LNCaP clone FGC (cell line): Measurements from ENCODE around the gene INPP5D.
"Not testable (repeated sequence)": the region's sequence is repeated elsewhere in the genome, so short reads cannot be mapped to it uniquely, and the experiment has no call there.

Source experiments
- DNase-seq: peaks from one replicate; pipeline ENCODE4 v3.0.0-alpha.2; 2011; ENCODE audit warnings: low read depth
- H3K4me3 ChIP-seq: 2 replicates; pipeline ENCODE4 v1.5.1; 2011; ENCODE audit warnings: mild to moderate bottlenecking, low read depth, low read length, control low read depth
- CTCF ChIP-seq: IDR thresholded peaks from 2 replicates; pipeline ENCODE4 v1.5.1; 2012; ENCODE audit warnings: mild to moderate bottlenecking; ENCODE audit not compliant: control insufficient read depth, insufficient read depth; ENCODE audit errors: extremely low read depth

Gene INPP5D

GRCh38 chr2:233013650-233014049, 46.5 kb upstream of the INPP5D start:
- TF ChIP-seq CTCF: no peak
- DNase-seq: no peak

GRCh38 chr2:233015019-233015645, 45.0 kb upstream of the INPP5D start:
- no peak overlapping the region for H3K4me3 ChIP-seq
- no peak for TF ChIP-seq CTCF
- DNase-seq: no peak

More at GRCh38 chr2:233013650-233014049, 46.5 kb upstream of the INPP5D start:
- no peak overlapping the region for H3K4me3 ChIP-seq

DNA sequence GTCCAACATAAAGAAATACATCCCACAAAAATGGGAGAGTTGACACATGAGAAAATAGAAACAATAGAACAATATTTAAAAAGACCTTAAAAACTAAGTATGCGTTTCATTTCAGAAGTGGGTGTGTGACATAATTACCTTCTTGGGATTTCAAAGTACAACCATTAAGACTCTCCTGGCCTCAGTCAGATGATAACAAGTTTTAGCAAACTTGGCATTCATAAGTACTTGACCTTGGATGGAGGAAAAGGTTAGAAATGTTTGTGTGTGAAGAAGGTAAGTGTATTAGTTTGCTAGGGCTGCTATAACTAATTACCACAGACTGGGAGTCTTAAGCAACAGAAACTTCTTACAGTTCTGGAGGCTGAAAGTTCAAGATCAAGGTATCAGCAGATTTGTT, 42.2 kb upstream of the INPP5D start:
- no peak for DNase-seq
- no peak for TF ChIP-seq CTCF
- no peak overlapping the region for H3K4me3 ChIP-seq

- not testable (repeated sequence) for H3K4me3 ChIP-seq, DNase-seq
Observed at GRCh38 chr2:233019610-233020009, 40.5 kb upstream of the INPP5D start.

- DNase-seq: no peak
- H3K4me3 ChIP-seq: no peak overlapping the region
- TF ChIP-seq CTCF: no peak
Observed at GRCh38 chr2:233020454-233020853, 39.7 kb upstream of the INPP5D start.

DNA sequence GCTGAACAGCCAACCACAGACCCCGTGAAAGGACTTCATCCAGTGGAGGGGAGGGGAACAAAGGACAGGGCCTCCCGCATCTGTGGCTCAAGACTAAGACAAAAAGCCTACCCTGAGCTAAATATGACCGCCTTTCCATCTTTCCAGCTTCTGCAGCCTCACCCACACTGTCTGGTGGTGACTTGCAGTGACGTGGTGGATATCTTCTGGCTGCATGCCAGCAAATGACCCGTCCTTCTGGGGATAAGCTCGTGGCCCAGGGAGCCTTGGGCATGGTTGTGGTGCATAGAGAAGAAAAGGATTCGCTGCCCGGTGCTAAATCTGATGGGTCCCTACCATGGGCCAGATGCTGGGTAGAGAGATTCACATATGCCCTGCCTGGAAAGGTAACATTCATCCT, 38.4 kb upstream of the INPP5D start:
- DNase-seq: no peak
- no peak overlapping the region for H3K4me3 ChIP-seq
- TF ChIP-seq CTCF: no peak

DNA sequence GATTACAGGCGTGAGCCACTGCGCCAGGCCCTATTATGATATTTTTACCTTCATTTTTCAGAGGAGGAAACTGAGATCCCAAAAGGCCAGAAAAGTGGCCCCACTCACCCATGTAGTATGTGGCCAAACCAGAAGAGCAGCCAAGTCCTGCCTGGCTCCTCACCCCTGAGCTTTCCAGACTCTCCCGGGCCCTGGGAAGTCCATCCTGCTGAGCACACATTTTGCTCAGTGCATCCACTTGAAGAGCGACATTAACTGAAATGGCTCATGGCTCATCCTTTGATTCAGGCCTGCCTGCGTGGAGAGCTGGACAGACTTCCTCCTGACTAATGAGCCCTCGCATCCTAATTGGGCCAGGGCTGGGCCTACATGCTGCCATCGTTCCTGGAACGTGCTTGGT, 37.6 kb upstream of the INPP5D start:
- H3K4me3 ChIP-seq: no peak overlapping the region
- TF ChIP-seq CTCF: no peak
- no peak for DNase-seq
